Superior temporal gyrus (tissue), 1 donor: ENCODE results near the gene MRPS7.

Experiments used
- DNase-seq: peaks from one replicate; pipeline ENCODE4 v3.0.0-alpha.2; 2016; ENCODE audit errors: extremely low spot score

The MRPS7 gene

GRCh38 chr17:75261336-75262111, at the start of gene MRPS7, which contains the start of gene GGA3:
TSS of gene MRPS7 (plus strand) at chr17:75261879. CDS start at chr17:75261901, 22 bp downstream.
TSS of gene GGA3 (minus strand) at chr17:75261606. CDS start at chr17:75261587, 19 bp downstream.
- peak; percentile 95 for DNase-seq

- no peak for DNase-seq
Observed at GRCh38 chr17:75218131-75218530, 43.5 kb upstream of the MRPS7 start.

- DNase-seq = no peak
Observed at GRCh38 chr17:75219815-75220214, 41.9 kb upstream of the MRPS7 start.

GRCh38 chr17:75225016-75225415, 36.7 kb upstream of the MRPS7 start:
- no peak for DNase-seq

GRCh38 chr17:75227729-75228128, 34.0 kb upstream of the MRPS7 start:
- DNase-seq = no peak

GRCh38 chr17:75228305-75228704, 33.4 kb upstream of the MRPS7 start:
- DNase-seq = peak; percentile 46

- DNase-seq = no peak
Observed at GRCh38 chr17:75228847-75229246, 32.8 kb upstream of the MRPS7 start.

GRCh38 chr17:75231071-75231470, 30.6 kb upstream of the MRPS7 start:
- no peak for DNase-seq

- DNase-seq = no peak
Observed at GRCh38 chr17:75231741-75232464, 29.8 kb upstream of the MRPS7 start.

- DNase-seq = no peak
Observed at GRCh38 chr17:75232786-75233185, 28.9 kb upstream of the MRPS7 start.

- DNase-seq = no peak
Observed at GRCh38 chr17:75237100-75238014, 24.3 kb upstream of the MRPS7 start.

- DNase-seq = no peak
Observed at GRCh38 chr17:75238020-75238580, 23.6 kb upstream of the MRPS7 start.

- DNase-seq = peak; percentile 75
Observed at GRCh38 chr17:75238684-75239191, 22.9 kb upstream of the MRPS7 start.

- DNase-seq = no peak
Observed at GRCh38 chr17:75239214-75239613, 22.5 kb upstream of the MRPS7 start.

GRCh38 chr17:75239778-75240393, 21.8 kb upstream of the MRPS7 start:
- no peak for DNase-seq

GRCh38 chr17:75240394-75241142, 21.1 kb upstream of the MRPS7 start:
- DNase-seq = peak; percentile 49

- DNase-seq = no peak
Observed at GRCh38 chr17:75241143-75241430, 20.6 kb upstream of the MRPS7 start.

- no peak for DNase-seq
Observed at GRCh38 chr17:75241502-75241901, 20.2 kb upstream of the MRPS7 start.

GRCh38 chr17:75241996-75242460, 19.7 kb upstream of the MRPS7 start:
- no peak for DNase-seq

GRCh38 chr17:75242461-75243042, 19.1 kb upstream of the MRPS7 start:
- no peak for DNase-seq
